PC-9 (cell line): ENCODE measurements around the gene CCDC54. TPM values are rescaled to one million over a fixed set of nuclear protein-coding genes. Genes with fewer than 3 reads are reported as not detected.

Source experiments
- BruUV-seq: library from RNA; stranded (reverse); fragments of 400-500 nt; replicated peaks from 2 replicates; lab custom pipeline; 2021; lab: Mats Ljungman, UMichigan
- CTCF ChIA-PET: fragments of 300-600 bp; sonication (Branson Sonifier 250); formaldehyde crosslinking; loops from one replicate; lab custom pipeline; 2022; ENCODE audit warnings: antibody characterized with exemption; lab: Charles Lee
- POLR2A ChIA-PET: fragments of 300-600 bp; sonication (Branson Sonifier 250); formaldehyde crosslinking; loops from one replicate; lab custom pipeline; 2022; ENCODE audit warnings: antibody characterized with exemption; ENCODE audit not compliant: unreplicated experiment; lab: Charles Lee
- DNase-seq, 2 experiments: peaks; one replicate each; pipeline versions ENCODE4 v3.0.0 to v3.0.0-alpha.2; 2015 to 2022; ENCODE audit warnings: mixed read lengths in 1 of 2
- H2AFZ ChIP-seq: fragments of 200-600 bp; sonication (generic); 2 replicates; pipeline ENCODE4 v1.8.1; 2017; ENCODE audit warnings: antibody characterized with exemption
- H3F3A ChIP-seq: fragments of 200-600 bp; sonication (generic); 2 replicates; pipeline ENCODE4 v1.8.1; 2017; ENCODE audit warnings: antibody characterized with exemption, mild to moderate bottlenecking, low read depth; ENCODE audit not compliant: insufficient read depth
- H3K27ac ChIP-seq: fragments of 200-600 bp; sonication (generic); 2 replicates; pipeline ENCODE4 v1.6.1; 2016; ENCODE audit warnings: mixed run types
- H3K27me3 ChIP-seq: fragments of 200-600 bp; sonication (generic); 2 replicates; pipeline ENCODE4 v1.6.1; 2016; ENCODE audit warnings: low read depth, mixed run types; ENCODE audit not compliant: insufficient read depth
- H3K36me3 ChIP-seq: fragments of 200-600 bp; sonication (generic); 2 replicates; pipeline ENCODE4 v1.6.1; 2016; ENCODE audit warnings: low read depth, mixed run types
- H3K4me1 ChIP-seq: fragments of 200-600 bp; sonication (generic); replicated peaks from 2 replicates; pipeline ENCODE4 v1.6.1; 2016; ENCODE audit warnings: mixed run types; ENCODE audit not compliant: insufficient read depth
- H3K4me2 ChIP-seq: fragments of 200-600 bp; sonication (generic); 2 replicates; pipeline ENCODE4 v1.6.1; 2017; ENCODE audit warnings: mixed run types
- H3K4me3 ChIP-seq: fragments of 200-600 bp; sonication (generic); 2 replicates; pipeline ENCODE4 v1.6.1; 2016; ENCODE audit warnings: mixed run types
- H3K79me2 ChIP-seq: fragments of 200-600 bp; sonication (generic); 2 replicates; pipeline ENCODE4 v1.6.1; 2017; ENCODE audit warnings: low read depth, mixed run types
- H3K9me2 ChIP-seq: fragments of 200-600 bp; sonication (generic); 2 replicates; pipeline ENCODE4 v1.8.1; 2017; ENCODE audit warnings: mild to moderate bottlenecking; ENCODE audit not compliant: insufficient read depth
- H3K9me3 ChIP-seq: fragments of 200-600 bp; sonication (generic); 2 replicates; pipeline ENCODE4 v1.8.1; 2016; ENCODE audit warnings: low read depth; ENCODE audit not compliant: insufficient read depth
- H4K20me1 ChIP-seq: fragments of 200-600 bp; sonication (generic); 2 replicates; pipeline ENCODE4 v1.8.1; 2017; ENCODE audit not compliant: insufficient read depth
- EZH2 ChIP-seq: fragments of 200-600 bp; sonication (generic); IDR thresholded peaks from 2 replicates; pipeline ENCODE4 v1.8.0; 2017; ENCODE audit warnings: antibody characterized with exemption, low read depth
- intact Hi-C: fragments of 100-400 bp; cut with micrococcal nuclease; formaldehyde crosslinking; loops from one replicate; pipeline ENCODE4 v1.10.0; 2022; ENCODE audit not compliant: unreplicated experiment
- total RNA-seq: library from RNA; stranded (reverse); gene quantifications from 2 replicates; pipeline ENCODE4 v1.2.3, GENCODE V29; 2021
- TF ChIP-seq, protein P1 (sequence below): fragments of 200-600 bp; sonication (generic); conservative IDR thresholded peaks from 2 replicates; pipeline ENCODE4 v1.6.1; 2017; ENCODE audit warnings: mixed run types, antibody characterized with exemption, mild to moderate bottlenecking, moderate library complexity

CCDC54 gene
- total RNA-seq, 1 experiment from 2014 or later: not detected

DNA sequence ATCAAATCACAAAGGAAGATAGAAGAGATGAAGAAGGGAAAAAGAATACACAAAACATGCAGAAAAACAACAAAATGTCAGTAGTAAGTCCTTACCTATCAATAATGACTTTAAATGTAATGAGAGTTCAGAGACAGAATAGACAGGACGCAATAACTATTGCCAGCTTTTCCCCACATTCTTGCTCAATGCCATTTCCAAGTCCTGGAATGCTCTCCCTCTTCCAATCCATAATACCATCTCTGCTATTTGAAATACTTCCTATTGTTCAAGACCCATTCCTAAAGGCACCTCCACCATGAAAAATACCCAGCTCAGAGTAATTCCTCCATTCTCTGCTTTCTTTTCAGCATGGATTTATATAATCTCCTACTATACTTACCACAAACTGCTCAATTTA lies 33.4 kb downstream of the CCDC54 start:
- DNase-seq: no peak
- Histone ChIP-seq H3K9me3 (no peaks in the 10 kb centered on the region; the same call in 1 of the 2 replicates), H3K4me1 (no peaks in the 10 kb centered on the region), H3K4me2 (no peak overlapping the region), H3F3A (no peaks in the 10 kb centered on the region), H3K79me2 (no peaks in the 10 kb centered on the region), H3K9me2 (peaks cover 5% of the 10 kb centered on the region; the same call in 1 of the 2 replicates), H3K27me3 (no peaks in the 10 kb centered on the region), H3K4me3 (no peak overlapping the region), H4K20me1 (no peaks in the 10 kb centered on the region), H3K27ac (no peak overlapping the region), H3K36me3 (no peaks in the 10 kb centered on the region), H2AFZ (no peak overlapping the region)
- intact Hi-C loops: no loop called here
- no TSS peak for BruUV-seq
- POLR2A ChIA-PET: no interaction called here
- TF ChIP-seq EZH2: no peak
- TF ChIP-seq, protein P1, sequence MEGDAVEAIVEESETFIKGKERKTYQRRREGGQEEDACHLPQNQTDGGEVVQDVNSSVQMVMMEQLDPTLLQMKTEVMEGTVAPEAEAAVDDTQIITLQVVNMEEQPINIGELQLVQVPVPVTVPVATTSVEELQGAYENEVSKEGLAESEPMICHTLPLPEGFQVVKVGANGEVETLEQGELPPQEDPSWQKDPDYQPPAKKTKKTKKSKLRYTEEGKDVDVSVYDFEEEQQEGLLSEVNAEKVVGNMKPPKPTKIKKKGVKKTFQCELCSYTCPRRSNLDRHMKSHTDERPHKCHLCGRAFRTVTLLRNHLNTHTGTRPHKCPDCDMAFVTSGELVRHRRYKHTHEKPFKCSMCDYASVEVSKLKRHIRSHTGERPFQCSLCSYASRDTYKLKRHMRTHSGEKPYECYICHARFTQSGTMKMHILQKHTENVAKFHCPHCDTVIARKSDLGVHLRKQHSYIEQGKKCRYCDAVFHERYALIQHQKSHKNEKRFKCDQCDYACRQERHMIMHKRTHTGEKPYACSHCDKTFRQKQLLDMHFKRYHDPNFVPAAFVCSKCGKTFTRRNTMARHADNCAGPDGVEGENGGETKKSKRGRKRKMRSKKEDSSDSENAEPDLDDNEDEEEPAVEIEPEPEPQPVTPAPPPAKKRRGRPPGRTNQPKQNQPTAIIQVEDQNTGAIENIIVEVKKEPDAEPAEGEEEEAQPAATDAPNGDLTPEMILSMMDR: no peak
- CTCF ChIA-PET: no interaction called here

DNA sequence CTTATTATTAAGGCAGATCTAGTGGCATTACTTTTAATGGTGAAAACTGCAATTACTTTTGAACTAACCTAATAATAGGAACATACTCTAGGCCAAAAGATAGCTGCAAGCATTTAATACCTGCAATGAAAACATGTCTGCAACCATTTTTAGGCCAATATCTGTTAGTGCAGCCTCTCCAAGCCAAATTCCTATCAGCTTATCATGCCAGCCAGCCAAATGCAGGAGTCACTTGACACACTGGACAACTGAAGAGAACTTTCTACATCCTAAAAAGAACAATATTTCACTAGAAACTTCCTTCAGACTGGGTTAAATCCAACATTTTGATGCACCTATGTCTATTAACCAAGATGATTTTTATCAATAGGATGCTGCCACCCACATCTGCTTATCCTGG lies 33.8 kb downstream of the CCDC54 start:
- Histone ChIP-seq H3K9me2 (peaks cover 5% of the 10 kb centered on the region; the same call in 1 of the 2 replicates), H3K4me3 (no peak overlapping the region), H3K9me3 (no peaks in the 10 kb centered on the region; the same call in 1 of the 2 replicates), H4K20me1 (no peaks in the 10 kb centered on the region), H3K4me1 (no peaks in the 10 kb centered on the region), H2AFZ (no peak overlapping the region), H3K27ac (no peak overlapping the region), H3K27me3 (no peaks in the 10 kb centered on the region), H3K36me3 (no peaks in the 10 kb centered on the region), H3K4me2 (no peak overlapping the region), H3F3A (no peaks in the 10 kb centered on the region), H3K79me2 (no peaks in the 10 kb centered on the region)
- intact Hi-C loops: no loop called here
- TF ChIP-seq EZH2: no peak
- TF ChIP-seq, protein P1: no peak
- ChIA-PET CTCF (no interaction called here), POLR2A (no interaction called here)
- BruUV-seq: no TSS peak
- no peak for DNase-seq

DNA sequence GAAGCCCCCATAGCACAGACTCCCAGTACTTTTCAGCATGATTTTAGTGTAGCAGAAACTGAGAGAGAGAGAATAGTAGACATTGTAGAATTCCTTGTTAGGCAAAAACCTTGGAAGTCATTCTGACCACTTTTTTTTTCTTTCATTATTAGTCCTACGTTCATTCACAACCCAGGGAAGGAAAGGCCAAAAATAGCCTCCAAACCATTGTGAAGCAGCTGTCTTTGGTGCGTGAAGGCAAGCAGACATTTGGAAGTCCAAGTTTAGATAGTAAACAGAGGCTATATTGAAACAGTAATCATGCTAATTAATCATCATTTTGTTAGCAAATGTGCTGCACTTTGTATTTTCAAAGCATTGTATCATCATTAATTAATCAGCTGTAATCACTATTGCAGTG lies 34.5 kb downstream of the CCDC54 start:
- H3K79me2 ChIP-seq: no peaks in the 10 kb centered on the region
- H3K4me1 ChIP-seq: no peaks in the 10 kb centered on the region
- H3K36me3 ChIP-seq: no peaks in the 10 kb centered on the region
- H3F3A ChIP-seq: no peaks in the 10 kb centered on the region
- no peaks in the 10 kb centered on the region for H3K27me3 ChIP-seq
- ChIA-PET POLR2A (no interaction called here), CTCF (no interaction called here)
- intact Hi-C loops: no loop called here
- DNase-seq: no peak
- H3K9me3 ChIP-seq: no peaks in the 10 kb centered on the region; the same call in 1 of the 2 replicates
- TF ChIP-seq, protein P1: no peak
- no peak for TF ChIP-seq EZH2
- H3K4me3 ChIP-seq: no peak overlapping the region
- no peak overlapping the region for H3K27ac ChIP-seq
- BruUV-seq: no TSS peak
- H3K4me2 ChIP-seq: no peak overlapping the region
- peaks cover 5% of the 10 kb centered on the region; the same call in 1 of the 2 replicates for H3K9me2 ChIP-seq
- no peaks in the 10 kb centered on the region for H4K20me1 ChIP-seq
- 0 out of 2 replicates have a peak overlapping the region, but pooled peaks have one; percentile 6 for H2AFZ ChIP-seq
